ENCODE measurements around the gene SLC41A3. TPM values are rescaled to one million over a fixed set of nuclear protein-coding genes. Genes with fewer than 3 reads are reported as not detected.

The SLC41A3 gene
- total RNA-seq, result 48.1 and 65.4 TPM in 2 replicates

GRCh38 chr3:126083913-126084767 lies at the start of gene SLC41A3:
Gene SLC41A3, minus strand, starts transcription at chr3:126084124. Its CDS starts 15,905 bp downstream, at chr3:126068219.

GRCh38 chr3:125968701-125969592 lies 115.0 kb downstream of the SLC41A3 start, which contains the start of gene ROPN1B:
Gene ROPN1B, plus strand, starts transcription at chr3:125969178. Its CDS starts 2,877 bp downstream, at chr3:125972055.

Other genes with a start within 250 kb of the SLC41A3 start
- gene ROPN1B, start 114.9 kb downstream of the SLC41A3 start, total RNA-seq, result not detected in 2 replicates
- gene ALDH1L1, start 96.5 kb upstream of the SLC41A3 start, total RNA-seq, result 2.7 and 2.9 TPM in 2 replicates

Data from myometrial cell (primary cell).